ENCODE results near the gene BLCAP.

The BLCAP gene

DNA sequence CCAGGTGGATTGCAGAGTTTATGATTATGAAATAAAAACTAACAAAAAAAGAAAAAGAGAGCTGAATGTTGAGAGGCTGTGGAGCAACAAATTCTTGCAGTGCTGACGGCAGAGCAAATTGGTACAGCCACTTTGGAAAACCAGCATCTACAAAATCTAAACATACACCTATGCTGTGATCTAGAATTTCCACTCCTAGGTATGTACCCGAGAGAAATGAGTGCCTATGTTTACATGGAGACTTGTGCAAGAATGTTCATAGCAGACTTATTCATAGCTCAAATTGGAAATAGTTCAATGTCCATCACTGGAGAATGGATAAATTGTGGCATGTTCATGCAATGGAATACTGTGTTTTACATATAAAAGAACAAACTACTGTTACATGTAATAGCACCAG lies 3.0 kb upstream of the BLCAP start:
- no peak for DNase-seq (ENCODE audit: low read depth in 1 of 2, low spot score in 1 of 2)

DNA sequence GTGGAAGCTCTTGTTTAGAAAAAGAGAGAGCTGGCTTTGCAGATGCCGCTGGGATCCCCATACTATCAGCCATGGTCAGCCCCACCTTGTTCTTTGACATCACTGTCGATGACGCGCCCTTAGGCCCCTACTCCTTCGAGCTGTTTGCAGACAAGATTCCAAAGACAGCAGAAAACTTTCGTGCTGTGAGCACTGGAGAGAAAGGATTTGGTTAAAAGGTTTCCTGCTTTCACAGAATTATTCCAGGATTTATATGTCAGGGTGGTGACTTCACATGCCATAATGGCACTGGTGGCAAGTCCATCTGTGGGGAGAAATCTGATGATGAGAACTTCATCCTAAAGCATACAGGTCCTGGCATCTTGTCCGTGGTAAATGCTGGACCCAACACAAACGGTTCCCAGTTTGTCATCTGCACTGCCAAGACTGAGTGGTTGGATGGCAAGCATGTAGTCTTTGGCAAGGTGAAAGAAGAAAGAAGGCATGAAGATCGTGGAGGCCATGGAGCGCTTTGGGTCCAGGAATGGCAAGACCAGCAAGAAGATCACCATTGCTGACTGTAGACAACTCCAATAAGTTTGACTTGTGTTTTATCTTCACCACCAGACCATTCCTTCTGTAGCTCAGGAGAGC lies 2.4 kb upstream of the BLCAP start:
- DNase-seq (ENCODE audit: low read depth in 1 of 2, low spot score in 1 of 2), result no peak

DNA sequence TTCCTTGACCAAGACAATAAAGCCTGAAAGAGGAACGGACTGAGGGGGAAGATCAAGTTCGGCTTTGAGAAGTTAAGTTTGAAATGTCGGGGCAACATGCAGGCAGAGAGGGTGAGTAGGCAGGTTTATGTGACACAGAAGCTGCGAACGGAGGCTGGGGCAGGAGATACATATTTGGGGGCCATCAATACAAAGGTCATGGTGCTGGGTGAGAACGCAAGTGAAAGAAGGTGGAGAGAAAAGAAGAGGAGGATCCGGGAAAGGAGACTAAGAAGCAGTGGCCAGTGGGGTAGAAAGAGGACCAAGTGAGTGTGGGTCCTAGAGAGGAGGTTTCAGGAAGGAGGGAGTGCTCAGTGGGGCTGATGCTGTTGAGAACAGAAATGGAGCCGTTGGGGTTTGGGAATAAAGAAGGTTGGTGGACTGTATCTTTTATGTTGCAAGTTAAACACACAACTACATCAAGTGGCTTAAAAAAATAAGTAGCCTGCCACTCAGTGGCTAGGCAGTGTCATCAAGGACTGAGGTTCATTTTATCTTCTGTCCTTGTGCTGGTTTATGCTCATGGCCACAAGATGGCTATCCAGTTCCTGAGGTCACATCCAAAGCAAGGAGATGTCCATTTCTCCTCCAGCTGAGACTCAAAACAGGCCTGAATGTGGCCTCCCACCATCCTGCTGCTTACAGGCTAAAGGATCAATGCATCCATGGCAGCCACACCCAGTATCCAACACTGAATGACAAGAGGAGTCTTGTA lies 1.7 kb upstream of the BLCAP start:
- no peak for DNase-seq (ENCODE audit: low read depth in 1 of 2, low spot score in 1 of 2)

GRCh38 chr20:37528446-37529213 lies 954 bp upstream of the BLCAP start:
- no peak for DNase-seq (ENCODE audit: low read depth in 1 of 2, low spot score in 1 of 2)

GRCh38 chr20:37526839-37527637 lies 638 bp downstream of the BLCAP start:
- DNase-seq (ENCODE audit: low read depth in 1 of 2, low spot score in 1 of 2), result peak in 1 of 2 donors; percentile 7

DNA sequence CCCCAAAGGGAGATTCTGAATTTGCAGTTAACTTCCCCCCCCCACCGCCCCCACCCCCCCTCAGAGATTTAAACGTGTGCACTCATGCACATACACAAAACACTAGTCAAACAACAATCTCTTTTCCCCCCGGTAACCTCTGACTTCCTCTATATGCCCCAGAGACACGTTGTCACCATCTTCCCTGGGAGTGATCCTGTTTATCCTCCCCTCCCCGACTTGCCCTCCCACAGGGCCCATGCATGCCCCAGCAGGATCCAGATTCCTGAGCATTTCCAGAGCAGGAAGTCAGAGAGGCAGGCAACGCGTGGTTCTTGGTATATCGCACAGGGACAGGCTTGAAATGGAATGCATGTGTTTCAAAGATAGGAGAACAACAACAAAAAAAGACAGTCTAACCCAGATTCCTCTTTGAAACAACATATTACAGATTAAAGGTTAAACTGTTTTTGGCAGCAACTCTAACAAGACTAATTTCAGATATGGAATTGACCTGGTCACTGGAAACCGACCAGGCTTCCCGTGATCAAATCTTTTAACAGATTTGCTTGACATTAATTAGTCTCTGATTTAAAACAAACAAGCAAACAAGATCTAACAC lies 1.3 kb downstream of the BLCAP start:
- no peak for DNase-seq (ENCODE audit: low read depth in 1 of 2, low spot score in 1 of 2)

DNA sequence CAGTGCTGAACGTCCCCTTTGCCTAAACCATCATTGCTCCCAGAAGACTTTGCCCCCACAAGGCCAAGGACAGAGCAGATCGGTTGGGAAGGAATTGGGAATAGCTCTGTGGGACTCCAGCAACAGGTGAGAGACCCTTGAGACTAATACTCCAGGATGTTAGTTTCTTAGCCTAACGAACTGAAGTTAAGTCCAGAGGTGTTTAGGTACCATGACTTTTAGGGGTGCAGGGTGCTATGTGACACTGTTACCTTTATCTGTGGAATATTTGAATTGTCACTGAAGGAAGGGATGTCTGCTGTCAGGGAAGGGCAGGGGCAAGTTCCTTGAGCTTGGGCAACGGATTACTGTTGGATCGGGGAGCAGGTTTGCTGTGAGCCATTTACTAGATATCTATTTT lies 1.9 kb downstream of the BLCAP start:
- no peak for DNase-seq (ENCODE audit: low read depth in 1 of 2, low spot score in 1 of 2)

DNA sequence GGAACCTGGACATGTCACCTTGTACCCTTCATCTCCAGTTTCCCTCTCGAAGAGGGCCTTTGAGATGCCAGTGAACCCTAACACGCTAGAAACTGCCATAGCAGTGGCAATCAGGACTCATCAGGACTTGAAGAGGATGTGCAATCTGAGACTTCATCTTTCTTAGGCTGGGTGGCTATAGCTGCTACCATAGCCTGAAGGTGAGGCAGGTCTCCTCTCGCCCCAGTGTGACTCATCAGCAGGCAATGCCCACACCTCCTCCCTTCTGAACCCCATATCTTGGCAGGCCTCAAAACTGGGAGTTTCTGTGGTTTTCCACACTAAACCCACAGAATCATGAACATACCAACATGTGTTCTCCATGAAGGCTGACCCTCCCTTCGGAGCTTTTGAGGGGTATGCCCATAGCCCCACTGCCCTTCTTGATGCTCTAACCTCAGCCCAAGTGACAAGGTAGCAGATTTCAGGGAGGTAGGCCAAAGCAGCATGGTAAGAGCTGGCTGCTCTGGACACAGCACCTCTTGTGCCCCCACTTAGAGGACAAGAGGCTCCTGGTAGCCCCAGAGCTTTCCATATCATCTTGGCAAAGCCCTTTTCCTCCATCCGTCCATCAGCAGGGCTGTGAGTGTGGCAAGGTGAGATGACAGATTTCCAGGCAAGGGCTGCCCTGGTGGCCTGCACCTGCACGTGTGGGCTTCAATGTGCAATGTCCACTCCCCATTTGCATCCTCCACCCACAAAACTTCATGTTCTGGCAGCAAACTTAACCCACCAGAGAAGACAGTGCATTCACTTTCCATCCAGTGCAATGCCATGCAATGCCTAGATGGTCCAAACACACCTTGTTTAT lies 2.6 kb downstream of the BLCAP start:
- DNase-seq (ENCODE audit: low read depth in 1 of 2, low spot score in 1 of 2), result no peak

GRCh38 chr20:37523911-37524700 lies 3.6 kb downstream of the BLCAP start:
- DNase-seq (ENCODE audit: low read depth in 1 of 2, low spot score in 1 of 2), result no peak

DNA sequence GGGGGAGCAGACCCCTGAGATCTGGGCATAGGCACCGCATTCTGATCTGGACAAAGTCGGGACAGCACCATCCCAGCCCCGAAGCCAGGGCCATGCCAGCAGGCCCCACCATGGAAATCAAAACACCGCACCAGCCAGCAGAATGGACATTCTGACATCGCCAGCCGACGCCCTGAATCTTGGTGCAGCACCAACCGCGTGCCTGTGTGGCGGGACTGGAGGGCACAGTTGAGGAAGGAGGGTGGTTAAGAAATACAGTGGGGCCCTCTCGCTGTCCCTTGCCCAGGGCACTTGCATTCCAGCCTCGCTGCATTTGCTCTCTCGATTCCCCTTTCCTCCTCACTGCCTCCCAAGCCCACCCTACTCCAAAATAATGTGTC lies 4.7 kb downstream of the BLCAP start:
- DNase-seq (ENCODE audit: low read depth in 1 of 2, low spot score in 1 of 2), result no peak

- DNase-seq (ENCODE audit: low read depth in 1 of 2, low spot score in 1 of 2), result no peak
Measured at GRCh38 chr20:37522260-37523011, 5.2 kb downstream of the BLCAP start.

- DNase-seq (ENCODE audit: low read depth in 1 of 2, low spot score in 1 of 2), result no peak
Measured at GRCh38 chr20:37521061-37521771, 6.5 kb downstream of the BLCAP start, which contains the start of gene NNAT. Gene NNAT, plus strand, starts transcription at chr20:37521250. Its CDS starts 82 bp downstream, at chr20:37521332.

GRCh38 chr20:37520419-37520955 lies 7.2 kb downstream of the BLCAP start:
- DNase-seq (ENCODE audit: low read depth in 1 of 2, low spot score in 1 of 2), result no peak

- no peak for DNase-seq (ENCODE audit: low read depth in 1 of 2, low spot score in 1 of 2)
Measured at GRCh38 chr20:37519508-37520418, 7.9 kb downstream of the BLCAP start.

DNA sequence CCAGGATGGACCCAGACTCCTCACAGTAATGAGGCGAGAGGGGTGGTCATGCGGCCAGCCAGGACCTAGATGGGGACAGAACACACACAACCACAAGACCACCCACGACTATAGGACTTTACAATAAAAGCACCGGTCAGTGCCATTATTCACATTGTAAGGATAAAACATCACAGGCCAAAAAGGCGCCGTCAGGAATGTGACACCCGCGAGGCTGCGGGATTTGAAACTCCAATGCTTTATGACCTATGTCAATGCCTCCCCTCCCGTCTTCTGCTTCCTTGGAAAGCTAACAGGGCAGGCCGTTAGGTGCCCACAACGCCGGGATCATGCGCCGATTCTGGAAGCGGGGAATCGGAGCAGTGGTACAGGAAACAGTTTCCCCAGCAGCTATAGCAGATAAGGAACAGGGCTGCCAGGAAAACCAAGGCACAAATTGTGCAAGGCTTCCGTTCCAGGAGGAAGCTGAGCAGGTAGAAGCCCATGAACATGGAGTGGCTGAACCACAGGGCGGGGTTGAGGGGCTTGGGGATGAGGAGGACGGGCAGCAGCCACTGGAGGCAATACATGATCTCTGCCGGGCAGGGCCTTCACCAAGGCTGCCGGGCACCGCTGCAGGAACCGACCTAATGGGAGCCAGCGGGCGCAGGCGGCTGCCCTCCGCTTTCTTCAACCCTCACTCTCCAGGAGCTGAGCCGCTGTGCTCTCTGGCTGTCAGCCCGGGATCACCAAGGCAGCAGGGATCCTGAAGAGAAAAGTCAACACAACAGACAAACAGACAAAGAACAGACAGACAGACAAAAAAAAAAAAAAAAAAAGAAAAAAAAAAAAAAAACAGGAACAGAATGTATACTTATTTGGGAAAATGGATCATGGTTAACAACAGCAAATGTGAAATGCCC lies 8.8 kb downstream of the BLCAP start:
- no peak for DNase-seq (ENCODE audit: low read depth in 1 of 2, low spot score in 1 of 2)
